K562 (cell line): Measurements from ENCODE around the gene ABHD4. TPM values are rescaled to one million over a fixed set of nuclear protein-coding genes. Genes with fewer than 3 reads are reported as not detected.

Experiments used
- BRCA1 ChIP-seq, 2 experiments: fragments of 450-650 bp in 1 of 2; sonication (generic) in 1 of 2; formaldehyde crosslinking in 1 of 2; IDR thresholded peaks; 2 replicates each; pipeline versions ENCODE4 v1.5.0 to v1.6.1; 2017 to 2020; ENCODE audit warnings: mild to moderate bottlenecking in 1 of 2, missing genetic modification reagents in 1 of 2
- CBX5 ChIP-seq: IDR thresholded peaks from 2 replicates; pipeline ENCODE4 v1.6.1; 2014; ENCODE audit warnings: low read depth, borderline replicate concordance
- CXXC5 ChIP-seq: fragments of 250-450 bp; sonication (Bioruptor Pico); IDR thresholded peaks from 2 replicates; pipeline ENCODE4 v1.8.0; 2022; ENCODE audit warnings: inconsistent platforms, mild to moderate bottlenecking, moderate library complexity
- GABPA ChIP-seq: fragments of 200-800 bp; sonication (Bioruptor generic); conservative IDR thresholded peaks from 2 replicates; pipeline ENCODE4 v1.6.1; 2016; ENCODE audit warnings: low read depth, missing genetic modification characterization, missing compliant biosample characterization
- MBD2 ChIP-seq: sonication (generic); IDR thresholded peaks from 2 replicates; pipeline ENCODE4 v1.6.1; 2016; ENCODE audit warnings: low read depth, borderline replicate concordance
- MYC ChIP-seq, 2 experiments: fragments of 250-450 bp in 1 of 2; sonication (Bioruptor Pico) in 1 of 2; IDR thresholded peaks; 2 replicates each; pipeline versions ENCODE4 v1.5.1 to v1.6.1; 2012 to 2021; ENCODE audit warnings: low read depth in 2 of 2, borderline replicate concordance in 1 of 2, improper control_type of control experiment in 1 of 2, low read length in 1 of 2, mild to moderate bottlenecking in 1 of 2, moderate library complexity in 1 of 2
- SNRNP70 ChIP-seq: fragments of 200-400 bp; formaldehyde crosslinking; optimal IDR thresholded peaks from 2 replicates; pipeline ENCODE3; 2017; ENCODE audit warnings: low read depth, low read length
- TEAD1 ChIP-seq, 2 experiments: fragments of 450-650 bp in 1 of 2; sonication (generic) in 1 of 2; formaldehyde crosslinking; IDR thresholded peaks; 2 replicates each; pipeline versions ENCODE4 v1.4.0 to v1.8.0; 2020 to 2022; ENCODE audit warnings: mild to moderate bottlenecking in 2 of 2, missing genetic modification reagents in 1 of 2
- TEAD4 ChIP-seq, 2 experiments: sonication (generic) in 1 of 2; formaldehyde crosslinking in 1 of 2; IDR thresholded peaks; 2 replicates each; pipeline versions ENCODE4 v1.6.1 to v1.8.0; 2012 to 2022; ENCODE audit warnings: borderline replicate concordance in 1 of 2, inconsistent platforms in 1 of 2, low read length in 1 of 2, mild to moderate bottlenecking in 1 of 2, missing genetic modification reagents in 1 of 2
- TOE1 ChIP-seq, 2 experiments: fragments of 450-650 bp in 1 of 2; sonication (generic) in 1 of 2; formaldehyde crosslinking in 1 of 2; IDR thresholded peaks; 2 replicates each; pipeline versions ENCODE4 v1.7.1 to v1.8.0; 2016 to 2022; ENCODE audit warnings: borderline replicate concordance in 2 of 2, mild to moderate bottlenecking in 2 of 2, antibody characterized with exemption in 1 of 2, inconsistent platforms in 1 of 2, low read depth in 1 of 2, missing genetic modification reagents in 1 of 2, moderate library complexity in 1 of 2
- YY1 ChIP-seq, 3 experiments: IDR thresholded peaks; 2 replicates each; pipeline ENCODE4 v1.6.1; 2011; ENCODE audit warnings: low read length in 2 of 3, mild to moderate bottlenecking in 2 of 3, moderate library complexity in 2 of 3, borderline replicate concordance in 1 of 3, control low read depth in 1 of 3, low read depth in 1 of 3; ENCODE audit not compliant: insufficient read depth in 3 of 3, insufficient replicate concordance in 2 of 3, control insufficient read depth in 1 of 3, insufficient read length in 1 of 3; ENCODE audit errors: extremely low read depth in 1 of 3
- ZBED1 ChIP-seq: IDR thresholded peaks from 2 replicates; pipeline ENCODE4 v1.6.1; 2014
- polyA plus RNA-seq, 8 experiments: library from polyadenylated mRNA; depleted of rRNA in 4 of 8; stranded (reverse) in 5 of 8; unstranded in 3 of 8; fragments of >200 nt; fragmentation: Nextera tagmentation in 2 of 8; fragmentation: Illumina TruSeq in 1 of 8; extraction: Ambion mirVana in 2 of 8; extraction: Trizol in 1 of 8; gene quantifications; 2 replicates each; pipeline versions ENCODE4 v1.2.1 to v1.2.3, GENCODE V29; 2011 to 2014; ENCODE audit warnings: inconsistent platforms in 1 of 8, missing spikeins in 1 of 8
- total RNA-seq, 7 experiments: library from RNA; depleted of rRNA in 6 of 7; stranded (reverse); fragments of >200 nt in 6 of 7; fragmentation: Illumina TruSeq in 2 of 7; extraction: Trizol in 2 of 7; gene quantifications; 2 replicates each; pipeline versions ENCODE4 v1.2.1 to v1.2.3, GENCODE V29; 2011 to 2021; ENCODE audit warnings: low replicate concordance in 1 of 7
- TF ChIP-seq, protein P1 (sequence below), 2 experiments: fragments of 250-450 bp in 1 of 2; fragments of 450-650 bp in 1 of 2; sonication (Bioruptor Pico) in 1 of 2; IDR thresholded peaks; 2 replicates each; pipeline versions ENCODE4 v1.6.1 to v1.8.0; 2016 to 2021; ENCODE audit warnings: mild to moderate bottlenecking in 2 of 2, moderate library complexity in 2 of 2, missing compliant biosample characterization in 1 of 2, missing genetic modification characterization in 1 of 2
- TF ChIP-seq, protein P2 (sequence below): IDR thresholded peaks from 2 replicates; pipeline ENCODE4 v1.6.1; 2016; ENCODE audit warnings: missing genetic modification characterization, missing compliant biosample characterization
- TF ChIP-seq, protein P3 (sequence below): fragments of 250-450 bp; sonication (Bioruptor Pico); IDR thresholded peaks from 2 replicates; pipeline ENCODE4 v1.8.0; 2022; ENCODE audit warnings: inconsistent platforms
- TF ChIP-seq, protein P4 (sequence below): fragments of 450-650 bp; formaldehyde crosslinking; IDR thresholded peaks from 2 replicates; pipeline ENCODE4 v1.4.0; 2020; ENCODE audit warnings: mild to moderate bottlenecking, moderate library complexity

ABHD4 gene
- total and polyA plus RNA-seq, 9 of the 15 experiments (the other 6 are each of a cell fraction or from before 2014, with no cell fraction given), result 3.6 to 12.0 (median 7.2) TPM

DNA sequence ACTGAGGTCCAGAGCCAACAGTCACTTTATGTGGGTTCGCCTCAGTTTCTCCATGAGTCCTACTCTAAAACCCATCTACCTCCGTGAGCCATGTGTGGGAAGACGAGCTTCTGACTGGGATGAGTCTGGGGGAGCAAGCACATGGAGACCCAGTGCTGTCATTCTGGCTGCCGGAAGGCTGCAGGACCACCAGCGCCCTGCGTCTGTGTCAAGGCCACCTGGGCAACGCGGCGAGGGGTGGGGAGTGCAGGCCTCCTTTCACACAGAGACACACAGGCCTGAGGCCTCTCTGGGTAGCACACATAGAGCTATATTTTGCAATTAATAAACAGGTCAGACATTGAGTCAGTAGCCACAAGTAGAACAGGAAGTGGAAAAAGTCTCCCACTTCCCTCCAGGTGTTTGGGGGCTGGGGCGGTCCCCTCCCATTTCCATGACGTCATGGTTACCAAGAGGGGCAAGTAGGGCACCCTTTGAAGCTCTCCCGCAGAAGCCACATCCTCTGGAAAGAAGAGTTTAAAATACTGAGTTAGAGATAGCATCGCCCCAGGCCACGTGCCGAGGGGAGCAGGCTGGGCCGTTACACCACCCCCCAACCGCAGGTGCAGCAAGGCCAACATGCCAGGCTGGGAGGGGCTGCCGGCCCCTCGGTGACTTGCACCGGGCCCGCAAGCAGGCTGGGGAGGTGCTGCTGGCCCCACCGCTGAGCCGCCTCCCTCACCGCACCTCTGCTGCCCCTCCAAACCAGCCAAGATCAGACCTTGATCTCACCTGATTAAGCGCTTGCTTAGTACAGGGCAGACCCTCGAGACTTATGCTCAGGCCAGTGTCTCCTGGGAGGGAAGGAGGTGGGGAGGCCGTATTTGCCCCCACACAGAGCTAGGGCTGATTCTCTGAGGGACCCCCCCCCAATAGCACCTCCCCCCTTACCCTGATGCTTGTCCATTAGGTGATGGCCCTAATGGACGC, 41.8 kb upstream of the ABHD4 start (continued):
- TF ChIP-seq, protein P1, sequence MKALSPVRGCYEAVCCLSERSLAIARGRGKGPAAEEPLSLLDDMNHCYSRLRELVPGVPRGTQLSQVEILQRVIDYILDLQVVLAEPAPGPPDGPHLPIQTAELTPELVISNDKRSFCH (CRISPR knock-in tag; IDR thresholded peaks at IDR 0.05), result no peak
- TF ChIP-seq, protein P1 (tag; IDR thresholded peaks at IDR 0.05), result 0 out of 2 replicates have a peak, but pooled peaks have one; percentile 20
- TF ChIP-seq TEAD1 (CRISPR knock-in tag; IDR thresholded peaks at IDR 0.05), result peak in 1 of 2 experiments; percentile 34; a peak in 1 of 4 replicates
- no peak for TF ChIP-seq ZBED1
- TF ChIP-seq CBX5, result no peak
- TF ChIP-seq TEAD4 (IDR thresholded peaks at IDR 0.05; ENCODE audit: low read length), result peak; percentile 38; the same call in 1 of the 2 replicates
- no peak for TF ChIP-seq TEAD4 (CRISPR knock-in tag; IDR thresholded peaks at IDR 0.05; ENCODE audit: borderline replicate concordance)
- 0 out of 2 replicates have a peak, but pooled peaks have one; percentile 18 for TF ChIP-seq MYC (IDR thresholded peaks at IDR 0.05; ENCODE audit: low read depth, low read length)
- no peak for TF ChIP-seq MYC (CRISPR knock-in tag; IDR thresholded peaks at IDR 0.05; ENCODE audit: borderline replicate concordance, low read depth)
- TF ChIP-seq, protein P2, sequence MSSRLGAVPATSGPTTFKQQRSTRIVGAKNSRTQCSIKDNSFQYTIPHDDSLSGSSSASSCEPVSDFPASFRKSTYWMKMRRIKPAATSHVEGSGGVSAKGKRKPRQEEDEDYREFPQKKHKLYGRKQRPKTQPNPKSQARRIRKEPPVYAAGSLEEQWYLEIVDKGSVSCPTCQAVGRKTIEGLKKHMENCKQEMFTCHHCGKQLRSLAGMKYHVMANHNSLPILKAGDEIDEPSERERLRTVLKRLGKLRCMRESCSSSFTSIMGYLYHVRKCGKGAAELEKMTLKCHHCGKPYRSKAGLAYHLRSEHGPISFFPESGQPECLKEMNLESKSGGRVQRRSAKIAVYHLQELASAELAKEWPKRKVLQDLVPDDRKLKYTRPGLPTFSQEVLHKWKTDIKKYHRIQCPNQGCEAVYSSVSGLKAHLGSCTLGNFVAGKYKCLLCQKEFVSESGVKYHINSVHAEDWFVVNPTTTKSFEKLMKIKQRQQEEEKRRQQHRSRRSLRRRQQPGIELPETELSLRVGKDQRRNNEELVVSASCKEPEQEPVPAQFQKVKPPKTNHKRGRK (tag), result no peak
- no peak for TF ChIP-seq YY1 (IDR thresholded peaks at IDR 0.05; ENCODE audit: borderline replicate concordance in 1 of 3, control insufficient read depth in 1 of 3, extremely low read depth in 1 of 3, insufficient read depth in 3 of 3, insufficient read length in 1 of 3, insufficient replicate concordance in 2 of 3, low read depth in 1 of 3, low read length in 2 of 3)
- TF ChIP-seq, protein P3, sequence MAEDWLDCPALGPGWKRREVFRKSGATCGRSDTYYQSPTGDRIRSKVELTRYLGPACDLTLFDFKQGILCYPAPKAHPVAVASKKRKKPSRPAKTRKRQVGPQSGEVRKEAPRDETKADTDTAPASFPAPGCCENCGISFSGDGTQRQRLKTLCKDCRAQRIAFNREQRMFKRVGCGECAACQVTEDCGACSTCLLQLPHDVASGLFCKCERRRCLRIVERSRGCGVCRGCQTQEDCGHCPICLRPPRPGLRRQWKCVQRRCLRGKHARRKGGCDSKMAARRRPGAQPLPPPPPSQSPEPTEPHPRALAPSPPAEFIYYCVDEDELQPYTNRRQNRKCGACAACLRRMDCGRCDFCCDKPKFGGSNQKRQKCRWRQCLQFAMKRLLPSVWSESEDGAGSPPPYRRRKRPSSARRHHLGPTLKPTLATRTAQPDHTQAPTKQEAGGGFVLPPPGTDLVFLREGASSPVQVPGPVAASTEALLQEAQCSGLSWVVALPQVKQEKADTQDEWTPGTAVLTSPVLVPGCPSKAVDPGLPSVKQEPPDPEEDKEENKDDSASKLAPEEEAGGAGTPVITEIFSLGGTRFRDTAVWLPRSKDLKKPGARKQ, result no peak
- TF ChIP-seq TOE1 (IDR thresholded peaks at IDR 0.05; ENCODE audit: borderline replicate concordance), result no peak
- TF ChIP-seq TOE1 (CRISPR knock-in tag; IDR thresholded peaks at IDR 0.05; ENCODE audit: borderline replicate concordance, low read depth), result no peak
- no peak for TF ChIP-seq SNRNP70
- TF ChIP-seq MBD2, result peak; percentile 26; the same call in 1 of the 2 replicates
- TF ChIP-seq BRCA1 (IDR thresholded peaks at IDR 0.05), result no peak
- no peak for TF ChIP-seq BRCA1 (CRISPR knock-in tag; IDR thresholded peaks at IDR 0.05)
- TF ChIP-seq, protein P4, sequence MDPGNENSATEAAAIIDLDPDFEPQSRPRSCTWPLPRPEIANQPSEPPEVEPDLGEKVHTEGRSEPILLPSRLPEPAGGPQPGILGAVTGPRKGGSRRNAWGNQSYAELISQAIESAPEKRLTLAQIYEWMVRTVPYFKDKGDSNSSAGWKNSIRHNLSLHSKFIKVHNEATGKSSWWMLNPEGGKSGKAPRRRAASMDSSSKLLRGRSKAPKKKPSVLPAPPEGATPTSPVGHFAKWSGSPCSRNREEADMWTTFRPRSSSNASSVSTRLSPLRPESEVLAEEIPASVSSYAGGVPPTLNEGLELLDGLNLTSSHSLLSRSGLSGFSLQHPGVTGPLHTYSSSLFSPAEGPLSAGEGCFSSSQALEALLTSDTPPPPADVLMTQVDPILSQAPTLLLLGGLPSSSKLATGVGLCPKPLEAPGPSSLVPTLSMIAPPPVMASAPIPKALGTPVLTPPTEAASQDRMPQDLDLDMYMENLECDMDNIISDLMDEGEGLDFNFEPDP, result 0 out of 2 replicates have a peak, but pooled peaks have one; percentile 42
- TF ChIP-seq GABPA (tag), result peak; percentile 81
- 0 out of 2 replicates have a peak, but pooled peaks have one; percentile 31 for TF ChIP-seq CXXC5 (CRISPR knock-in tag)
